ENCODE results near the gene LSAMP. TPM values are rescaled to one million over a fixed set of nuclear protein-coding genes. Genes with fewer than 3 reads are reported as not detected.
"Not testable (repeated sequence)": the region's sequence is repeated elsewhere in the genome, so short reads cannot be mapped to it uniquely, and the experiment has no call there.

LSAMP gene
- polyA plus RNA-seq, 1 donor, result 7.6 TPM

DNA sequence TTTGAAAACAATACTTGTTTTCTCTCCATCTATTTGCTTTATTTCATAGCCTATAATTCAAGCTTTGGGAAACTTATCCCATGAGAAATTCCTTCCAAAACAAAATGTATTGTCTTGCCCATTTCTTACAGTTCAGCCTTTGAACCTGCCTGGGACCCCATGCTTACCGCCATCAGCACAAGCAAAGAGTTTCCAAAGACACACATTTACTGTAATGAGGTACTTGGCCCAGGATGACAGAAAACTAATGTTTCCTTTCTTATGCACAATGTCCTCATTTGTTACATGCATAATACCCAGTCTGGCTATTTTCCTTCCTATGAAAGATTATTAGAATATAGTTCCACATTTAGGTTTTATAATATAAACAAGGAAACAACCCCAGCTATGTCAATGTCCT, 641.6 kb downstream of the LSAMP start:
- Histone ChIP-seq H3K4me3 (ENCODE audit: low read length) (no peak overlapping the region), H3K27me3 (ENCODE audit: control insufficient read depth, insufficient read depth, low read length) (no peaks in the 10 kb centered on the region), H3K27ac (ENCODE audit: low read length) (no peak overlapping the region), H3K4me1 (ENCODE audit: control insufficient read depth, insufficient read depth, low read length) (no peaks in the 10 kb centered on the region), H3K36me3 (ENCODE audit: control insufficient read depth, insufficient read depth, low read length) (no peaks in the 10 kb centered on the region), H3K9me3 (ENCODE audit: control insufficient read depth, low read depth, low read length) (no peaks in the 10 kb centered on the region)
- 80% methylated on average over 1 of the region's 1 CpG for WGBS (ENCODE audit: insufficient coverage, low lambda C conversion rate)
- DNase-seq, result no peak

DNA sequence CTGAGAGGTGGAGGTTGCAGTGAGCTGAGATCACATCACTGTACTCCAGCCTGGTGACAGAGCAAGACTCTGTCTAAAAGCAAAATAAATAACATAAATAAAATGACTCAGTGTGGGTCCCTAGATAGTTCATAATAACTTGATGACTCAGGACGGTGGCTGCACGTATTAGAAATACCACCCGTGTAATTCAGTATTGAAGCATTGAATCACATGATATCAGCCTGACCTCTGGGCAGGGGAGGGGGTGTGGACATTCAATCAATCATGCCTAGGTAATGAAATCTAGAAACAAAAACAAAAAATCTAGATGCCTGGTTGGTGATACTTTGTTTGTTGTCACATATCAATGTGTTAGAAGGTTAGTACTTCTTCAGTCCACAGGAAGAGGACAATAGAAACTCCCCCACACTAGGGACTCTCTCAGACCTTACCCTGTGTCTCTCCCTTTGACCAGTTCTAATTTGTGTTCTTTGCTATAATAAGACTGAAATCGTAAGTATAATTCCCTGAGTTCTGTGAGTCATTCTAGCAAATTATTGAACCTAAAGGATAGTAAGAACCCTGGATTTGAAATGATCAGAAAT, 644.7 kb downstream of the LSAMP start:
- 80% methylated on average over 1 of the region's 4 CpGs for WGBS (ENCODE audit: insufficient coverage, low lambda C conversion rate)

DNA sequence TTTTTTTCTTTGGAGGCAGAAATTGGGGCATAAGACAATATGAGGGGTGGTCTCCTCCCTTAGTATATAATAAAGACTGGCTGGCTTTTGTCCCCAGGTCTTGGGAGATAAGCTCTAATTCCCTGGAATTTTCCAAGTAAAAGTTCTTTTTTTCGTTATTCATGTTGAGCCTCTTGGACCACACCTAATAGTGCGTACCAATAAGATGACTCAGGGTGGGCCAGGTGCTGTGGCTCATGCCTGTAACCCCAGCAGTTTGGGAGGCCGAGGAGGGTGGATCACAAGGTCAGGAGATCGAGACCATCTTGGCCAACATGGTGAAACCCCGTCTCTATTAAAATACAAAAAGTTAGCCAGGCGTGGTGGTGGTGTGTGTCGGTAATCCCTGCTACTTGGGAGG, 645.2 kb downstream of the LSAMP start:
- H3K27ac ChIP-seq (ENCODE audit: low read length); H3K4me1 ChIP-seq (ENCODE audit: control insufficient read depth, insufficient read depth, low read length); DNase-seq; H3K4me3 ChIP-seq (ENCODE audit: low read length); H3K9me3 ChIP-seq (ENCODE audit: control insufficient read depth, low read depth, low read length); H3K27me3 ChIP-seq (ENCODE audit: control insufficient read depth, insufficient read depth, low read length); H3K36me3 ChIP-seq (ENCODE audit: control insufficient read depth, insufficient read depth, low read length): not testable (repeated sequence)
- 100% methylated on average over 1 of the region's 7 CpGs for WGBS (ENCODE audit: insufficient coverage, low lambda C conversion rate)

More for the DNA sequence above, 644.7 kb downstream of the LSAMP start:
- no peak overlapping the region for H3K4me3 ChIP-seq (ENCODE audit: low read length)
- no peaks in the 10 kb centered on the region for H3K4me1 ChIP-seq (ENCODE audit: control insufficient read depth, insufficient read depth, low read length)
- H3K27ac ChIP-seq (ENCODE audit: low read length), result no peak overlapping the region
- no peaks in the 10 kb centered on the region for H3K27me3 ChIP-seq (ENCODE audit: control insufficient read depth, insufficient read depth, low read length)
- H3K9me3 ChIP-seq (ENCODE audit: control insufficient read depth, low read depth, low read length), result no peaks in the 10 kb centered on the region
- DNase-seq, result no peak
- no peaks in the 10 kb centered on the region for H3K36me3 ChIP-seq (ENCODE audit: control insufficient read depth, insufficient read depth, low read length)

- H3K9me3 ChIP-seq (ENCODE audit: control insufficient read depth, low read depth, low read length), result no peaks in the 10 kb centered on the region
Measured at GRCh38 chr3:115792206-115792955, 652.9 kb downstream of the LSAMP start.

GRCh38 chr3:115791271-115792153, 653.8 kb downstream of the LSAMP start:
- not testable (repeated sequence) for H3K36me3 ChIP-seq (ENCODE audit: control insufficient read depth, insufficient read depth, low read length); DNase-seq; H3K27me3 ChIP-seq (ENCODE audit: control insufficient read depth, insufficient read depth, low read length); H3K4me3 ChIP-seq (ENCODE audit: low read length); H3K9me3 ChIP-seq (ENCODE audit: control insufficient read depth, low read depth, low read length); H3K4me1 ChIP-seq (ENCODE audit: control insufficient read depth, insufficient read depth, low read length); H3K27ac ChIP-seq (ENCODE audit: low read length)
- 100% methylated on average over 3 of the region's 55 CpGs for WGBS (ENCODE audit: insufficient coverage, low lambda C conversion rate)

More at GRCh38 chr3:115792206-115792955, 652.9 kb downstream of the LSAMP start:
- H3K36me3 ChIP-seq (ENCODE audit: control insufficient read depth, insufficient read depth, low read length), result no peaks in the 10 kb centered on the region
- H3K27ac ChIP-seq (ENCODE audit: low read length), result no peak overlapping the region
- no CpG with 5 or more reads among the region's 6 CpGs for WGBS (ENCODE audit: insufficient coverage, low lambda C conversion rate)
- H3K4me3 ChIP-seq (ENCODE audit: low read length), result no peak overlapping the region
- DNase-seq, result peak in 1 of 2 donors; percentile 9
- H3K4me1 ChIP-seq (ENCODE audit: control insufficient read depth, insufficient read depth, low read length), result no peaks in the 10 kb centered on the region
- no peaks in the 10 kb centered on the region for H3K27me3 ChIP-seq (ENCODE audit: control insufficient read depth, insufficient read depth, low read length)

DNA sequence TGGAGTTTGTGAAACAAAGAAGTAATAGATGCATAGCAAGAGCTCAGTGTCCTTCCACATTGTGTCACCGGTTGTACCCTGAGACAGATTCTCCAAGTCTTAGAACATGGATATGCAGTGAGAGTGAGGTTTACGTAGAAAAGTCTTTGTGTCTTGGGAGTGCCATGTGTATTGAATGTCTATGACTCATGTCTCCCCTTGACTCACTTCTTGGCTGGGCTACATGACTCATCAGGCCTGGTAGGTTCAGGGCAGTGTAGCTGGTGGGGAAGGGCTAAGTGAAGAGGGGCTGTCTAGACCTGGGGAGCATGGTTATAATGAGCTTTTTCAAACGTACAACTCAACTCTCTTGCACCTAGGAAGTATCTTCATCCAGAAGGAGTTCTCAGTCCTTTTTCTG, 654.5 kb downstream of the LSAMP start:
- WGBS (ENCODE audit: insufficient coverage, low lambda C conversion rate), result 80% methylated on average over 1 of the region's 3 CpGs
- DNase-seq, result no peak
- no peaks in the 10 kb centered on the region for H3K36me3 ChIP-seq (ENCODE audit: control insufficient read depth, insufficient read depth, low read length)
- H3K27ac ChIP-seq (ENCODE audit: low read length), result no peak overlapping the region
- no peaks in the 10 kb centered on the region for H3K27me3 ChIP-seq (ENCODE audit: control insufficient read depth, insufficient read depth, low read length)
- H3K4me3 ChIP-seq (ENCODE audit: low read length), result no peak overlapping the region
- no peaks in the 10 kb centered on the region for H3K9me3 ChIP-seq (ENCODE audit: control insufficient read depth, low read depth, low read length)
- no peaks in the 10 kb centered on the region for H3K4me1 ChIP-seq (ENCODE audit: control insufficient read depth, insufficient read depth, low read length)

- Histone ChIP-seq H3K27ac (ENCODE audit: low read length) (no peak overlapping the region), H3K36me3 (ENCODE audit: control insufficient read depth, insufficient read depth, low read length) (no peaks in the 10 kb centered on the region), H3K4me1 (ENCODE audit: control insufficient read depth, insufficient read depth, low read length) (peaks cover 5% of the 10 kb centered on the region), H3K4me3 (ENCODE audit: low read length) (no peak overlapping the region), H3K9me3 (ENCODE audit: control insufficient read depth, low read depth, low read length) (no peaks in the 10 kb centered on the region), H3K27me3 (ENCODE audit: control insufficient read depth, insufficient read depth, low read length) (no peaks in the 10 kb centered on the region)
- DNase-seq, result no peak
- no CpG with 5 or more reads among the region's 4 CpGs for WGBS (ENCODE audit: insufficient coverage, low lambda C conversion rate)
Measured at GRCh38 chr3:115789481-115789880, 655.8 kb downstream of the LSAMP start.

- Histone ChIP-seq H3K4me3 (ENCODE audit: low read length) (no peak overlapping the region), H3K36me3 (ENCODE audit: control insufficient read depth, insufficient read depth, low read length) (no peaks in the 10 kb centered on the region), H3K27ac (ENCODE audit: low read length) (no peak overlapping the region), H3K27me3 (ENCODE audit: control insufficient read depth, insufficient read depth, low read length) (no peaks in the 10 kb centered on the region), H3K4me1 (ENCODE audit: control insufficient read depth, insufficient read depth, low read length) (peaks cover 5% of the 10 kb centered on the region), H3K9me3 (ENCODE audit: control insufficient read depth, low read depth, low read length) (no peaks in the 10 kb centered on the region)
- DNase-seq, result no peak
- no CpG with 5 or more reads among the region's 4 CpGs for WGBS (ENCODE audit: insufficient coverage, low lambda C conversion rate)
Measured at GRCh38 chr3:115788921-115789470, 656.3 kb downstream of the LSAMP start.

- Histone ChIP-seq H3K4me3 (ENCODE audit: low read length) (no peak overlapping the region), H3K27me3 (ENCODE audit: control insufficient read depth, insufficient read depth, low read length) (no peaks in the 10 kb centered on the region), H3K36me3 (ENCODE audit: control insufficient read depth, insufficient read depth, low read length) (no peaks in the 10 kb centered on the region), H3K4me1 (ENCODE audit: control insufficient read depth, insufficient read depth, low read length) (peaks cover 9% of the 10 kb centered on the region), H3K27ac (ENCODE audit: low read length) (no peak overlapping the region), H3K9me3 (ENCODE audit: control insufficient read depth, low read depth, low read length) (no peaks in the 10 kb centered on the region)
- DNase-seq, result no peak
- WGBS (ENCODE audit: insufficient coverage, low lambda C conversion rate), result no CpG with 5 or more reads among the region's 2 CpGs
Measured at GRCh38 chr3:115787818-115788217, 657.5 kb downstream of the LSAMP start.

GRCh38 chr3:115785782-115786181, 659.5 kb downstream of the LSAMP start:
- peak overlapping the region; percentile 7 for H3K27ac ChIP-seq (ENCODE audit: low read length)
- 77% methylated on average over 2 of the region's 4 CpGs for WGBS (ENCODE audit: insufficient coverage, low lambda C conversion rate)
- no peak for DNase-seq
- H3K27me3 ChIP-seq (ENCODE audit: control insufficient read depth, insufficient read depth, low read length), result no peaks in the 10 kb centered on the region
- H3K4me1 ChIP-seq (ENCODE audit: control insufficient read depth, insufficient read depth, low read length), result peaks cover 9% of the 10 kb centered on the region
- H3K4me3 ChIP-seq (ENCODE audit: low read length), result no peak overlapping the region
- no peaks in the 10 kb centered on the region for H3K9me3 ChIP-seq (ENCODE audit: control insufficient read depth, low read depth, low read length)
- no peaks in the 10 kb centered on the region for H3K36me3 ChIP-seq (ENCODE audit: control insufficient read depth, insufficient read depth, low read length)
